HCT116 (cell line): ENCODE data around the gene TOMM70. TPM values are rescaled to one million over a fixed set of nuclear protein-coding genes. Genes with fewer than 3 reads are reported as not detected.

Experiments
- ATAC-seq: fragments of 200-7000 bp; cut with Tn5 transposase; 2 replicates; pipeline ENCODE4 v1.9.1; 2020; ENCODE audit warnings: mild to moderate bottlenecking, moderate library complexity
- BruUV-seq: library from RNA; stranded (reverse); fragments of 400-500 nt; replicated peaks from 2 replicates; lab custom pipeline; 2021; lab: Mats Ljungman, UMichigan
- CTCF ChIA-PET: fragments of 300-600 bp; sonication (Branson Sonifier 250); formaldehyde crosslinking; loops from one replicate; lab custom pipeline; 2021; ENCODE audit warnings: antibody characterized with exemption; lab: Charles Lee
- POLR2A ChIA-PET: fragments of 300-600, 350-600 bp; sonication (Branson Sonifier 250); formaldehyde crosslinking; loops from one replicate; lab custom pipeline; 2021; ENCODE audit warnings: antibody characterized with exemption; lab: Charles Lee
- RAD21 ChIA-PET, 2 experiments: fragments of 300-600 bp; sonication (Branson Sonifier 250); formaldehyde crosslinking; loops; one replicate each; lab custom pipeline; 2023; ENCODE audit warnings: low total read pairs in 2 of 2; ENCODE audit not compliant: uncharacterized antibody in 2 of 2, unreplicated experiment in 2 of 2, low non-redundant PET in 1 of 2; lab: Charles Lee
- DNase-seq: peaks from one replicate; pipeline ENCODE4 v3.0.0-alpha.2; 2010; ENCODE audit warnings: low read depth, low spot score
- H2AFZ ChIP-seq: fragments of 200-600 bp; shearing (Covaris generic), sonication (generic); 2 replicates; pipeline ENCODE4 v1.6.1; 2017; ENCODE audit warnings: low read depth, mixed run types, mixed read lengths, antibody characterized with exemption, low read length; ENCODE audit not compliant: poor library complexity, severe bottlenecking
- H3K27ac ChIP-seq: 2 replicates; pipeline ENCODE4 v1.5.1; 2012; ENCODE audit warnings: low read depth, low read length
- H3K27me3 ChIP-seq: fragments of 200-600 bp; sonication (generic); 2 replicates; pipeline ENCODE4 v1.6.1; 2016; ENCODE audit warnings: mixed run types, low read length, mixed read lengths; ENCODE audit not compliant: insufficient read depth
- H3K36me3 ChIP-seq, 2 experiments: fragments of 200-500 bp in 1 of 2; fragments of 200-600 bp in 1 of 2; sonication (Bioruptor generic) in 1 of 2; sonication (generic) in 1 of 2; 2 replicates each; pipeline versions ENCODE4 v1.5.1 to v1.6.1; 2014 to 2016; ENCODE audit warnings: low read length in 2 of 2, inconsistent platforms in 1 of 2, mixed read lengths in 1 of 2, mixed run types in 1 of 2; ENCODE audit not compliant: insufficient read depth in 2 of 2, control insufficient read depth in 1 of 2
- H3K4me1 ChIP-seq, 2 experiments: fragments of 200-600 bp in 1 of 2; sonication (generic) in 1 of 2; 2 replicates each; pipeline versions ENCODE4 v1.5.1 to v1.6.1; 2012 to 2017; ENCODE audit warnings: low read length in 2 of 2, inconsistent platforms in 1 of 2, mild to moderate bottlenecking in 1 of 2, mixed read lengths in 1 of 2, mixed run types in 1 of 2, moderate library complexity in 1 of 2; ENCODE audit not compliant: insufficient read depth in 2 of 2, control insufficient read depth in 1 of 2
- H3K4me2 ChIP-seq: fragments of 200-600 bp; sonication (generic); 2 replicates; pipeline ENCODE4 v1.6.1; 2017; ENCODE audit warnings: mixed run types, low read length, mixed read lengths
- H3K4me3 ChIP-seq, 2 experiments: fragments of 200-600 bp in 1 of 2; sonication (generic) in 1 of 2; replicated peaks in 1 of 2; 2 replicates each; pipeline ENCODE4 v1.5.1; 2011 to 2016; ENCODE audit warnings: low read length in 2 of 2, control low read depth in 1 of 2, low read depth in 1 of 2, mild to moderate bottlenecking in 1 of 2, mixed read lengths in 1 of 2, mixed run types in 1 of 2
- H3K79me2 ChIP-seq: fragments of 200-600 bp; sonication (generic); 2 replicates; pipeline ENCODE4 v1.6.1; 2017; ENCODE audit warnings: mild to moderate bottlenecking, mixed run types, low read length, moderate library complexity, mixed read lengths; ENCODE audit not compliant: insufficient read depth
- H3K9ac ChIP-seq: fragments of 200-600 bp; sonication (generic); 2 replicates; pipeline ENCODE4 v1.6.1; 2016; ENCODE audit warnings: low read length, mixed read lengths
- H3K9me2 ChIP-seq: fragments of 200-600 bp; sonication (generic), shearing (Covaris generic); 2 replicates; pipeline ENCODE4 v1.6.1; 2017; ENCODE audit warnings: mixed run types, mild to moderate bottlenecking, moderate library complexity; ENCODE audit not compliant: insufficient read depth
- H3K9me3 ChIP-seq, 2 experiments: fragments of 200-500 bp in 1 of 2; fragments of 200-600 bp in 1 of 2; sonication (Bioruptor generic) in 1 of 2; sonication (generic) in 1 of 2; 2 replicates each; pipeline ENCODE4 v1.6.1; 2014 to 2017; ENCODE audit warnings: low read length in 2 of 2, mixed read lengths in 2 of 2, inconsistent platforms in 1 of 2, low read depth in 1 of 2, mild to moderate bottlenecking in 1 of 2, mixed run types in 1 of 2, moderate library complexity in 1 of 2; ENCODE audit not compliant: control insufficient read depth in 1 of 2, insufficient read depth in 1 of 2
- H4K20me1 ChIP-seq: fragments of 200-600 bp; sonication (generic), shearing (Covaris generic); 2 replicates; pipeline ENCODE4 v1.6.1; 2017; ENCODE audit warnings: mixed run types, mild to moderate bottlenecking, moderate library complexity; ENCODE audit not compliant: insufficient read depth
- CBX3 ChIP-seq: IDR thresholded peaks from 2 replicates; pipeline ENCODE4 v1.6.1; 2012; ENCODE audit warnings: low read depth
- EGR1 ChIP-seq: IDR thresholded peaks from 2 replicates; pipeline ENCODE4 v1.6.1; 2012; ENCODE audit warnings: low read depth
- ELF1 ChIP-seq: IDR thresholded peaks from 2 replicates; pipeline ENCODE4 v1.6.1; 2012; ENCODE audit warnings: low read depth, borderline replicate concordance
- EZH2phosphoT487 ChIP-seq: fragments of 200-600 bp; IDR thresholded peaks from 2 replicates; pipeline ENCODE4 v1.6.1; 2018; ENCODE audit warnings: antibody characterized with exemption, borderline replicate concordance
- FOSL1 ChIP-seq: IDR thresholded peaks from 2 replicates; pipeline ENCODE4 v1.6.1; 2012; ENCODE audit warnings: low read depth
- JUND ChIP-seq: IDR thresholded peaks from 2 replicates; pipeline ENCODE4 v1.6.1; 2012
- POLR2AphosphoS5 ChIP-seq: IDR thresholded peaks from 2 replicates; pipeline ENCODE4 v1.6.1; 2011; ENCODE audit warnings: mild to moderate bottlenecking, low read depth, low read length, moderate library complexity
- RAD21 ChIP-seq: IDR thresholded peaks from 2 replicates; pipeline ENCODE4 v1.6.1; 2012; ENCODE audit warnings: low read depth, mild to moderate bottlenecking
- SRF ChIP-seq: IDR thresholded peaks from 2 replicates; pipeline ENCODE4 v1.6.1; 2012; ENCODE audit warnings: low read depth
- TCF7L2 ChIP-seq: IDR thresholded peaks from 2 replicates; pipeline ENCODE4 v1.7.0; 2011; ENCODE audit warnings: borderline replicate concordance, inconsistent platforms; ENCODE audit not compliant: insufficient read depth, insufficient read length; ENCODE audit errors: extremely low read depth
- ZNF274 ChIP-seq: fragments of 200-500 bp; sonication (Bioruptor generic); IDR thresholded peaks from 2 replicates; pipeline ENCODE4 v1.6.1; 2014; ENCODE audit warnings: mild to moderate bottlenecking, low read depth, low read length, inconsistent platforms
- intact Hi-C: fragments of 100-400 bp; cut with micrococcal nuclease; formaldehyde crosslinking; loops from 2 replicates; pipeline ENCODE4 v1.10.0; 2022
- total RNA-seq: library from RNA; stranded (reverse); gene quantifications from one replicate; pipeline ENCODE4 v1.2.1, GENCODE V29; 2021; ENCODE audit not compliant: unreplicated experiment
- TF ChIP-seq, protein P1 (sequence below): IDR thresholded peaks from 2 replicates; pipeline ENCODE4 v1.6.1; 2012
- TF ChIP-seq, protein P2 (sequence below): IDR thresholded peaks from 2 replicates; pipeline ENCODE4 v1.6.1; 2012; ENCODE audit warnings: low read depth
- TF ChIP-seq, protein P3 (sequence below): IDR thresholded peaks from 2 replicates; pipeline ENCODE4 v1.6.1; 2011; ENCODE audit warnings: mild to moderate bottlenecking, low read length, moderate library complexity; ENCODE audit not compliant: insufficient replicate concordance; ENCODE audit errors: extremely low read depth

The TOMM70 gene
- total RNA-seq, 1 experiment from 2014 or later = 54.9 TPM

DNA sequence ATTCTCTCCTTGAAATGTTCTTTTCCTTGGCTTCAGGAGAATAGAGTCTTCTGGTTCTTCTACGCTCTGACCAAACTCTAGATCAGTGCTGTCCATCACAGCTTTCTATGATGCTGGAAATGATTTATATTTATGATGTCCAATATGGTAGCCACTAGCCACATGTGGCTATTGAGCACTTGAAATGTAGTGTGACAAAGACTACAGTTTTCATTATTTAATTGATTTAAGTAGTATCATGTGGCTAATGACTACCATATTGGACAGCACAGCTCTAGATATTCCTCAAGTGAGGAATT, 3.3 kb upstream of the TOMM70 start:
- Histone ChIP-seq H3K9me3 (no peaks in the 10 kb centered on the region), H3K27ac (no peak overlapping the region), H3K27me3 (no peaks in the 10 kb centered on the region), H3K9ac (no peak overlapping the region), H2AFZ (no peak overlapping the region), H3K79me2 (peaks cover 18% of the 10 kb centered on the region), H3K4me1 (peaks cover 14 to 23% of the 10 kb centered on the region in 2 experiments), H3K4me3 (no peak overlapping the region), H3K4me2 (no peak overlapping the region), H4K20me1 (no peaks in the 10 kb centered on the region), H3K9me2 (no peaks in the 10 kb centered on the region), H3K36me3 (no peaks in the 10 kb centered on the region)
- TF ChIP-seq RAD21 = no peak
- intact Hi-C loops = no loop called here
- DNase-seq (no peak), ATAC-seq (no peak)
- ChIA-PET CTCF (no interaction called here), POLR2A (no interaction called here), RAD21 (no interaction called here)
- no TSS peak for BruUV-seq

DNA sequence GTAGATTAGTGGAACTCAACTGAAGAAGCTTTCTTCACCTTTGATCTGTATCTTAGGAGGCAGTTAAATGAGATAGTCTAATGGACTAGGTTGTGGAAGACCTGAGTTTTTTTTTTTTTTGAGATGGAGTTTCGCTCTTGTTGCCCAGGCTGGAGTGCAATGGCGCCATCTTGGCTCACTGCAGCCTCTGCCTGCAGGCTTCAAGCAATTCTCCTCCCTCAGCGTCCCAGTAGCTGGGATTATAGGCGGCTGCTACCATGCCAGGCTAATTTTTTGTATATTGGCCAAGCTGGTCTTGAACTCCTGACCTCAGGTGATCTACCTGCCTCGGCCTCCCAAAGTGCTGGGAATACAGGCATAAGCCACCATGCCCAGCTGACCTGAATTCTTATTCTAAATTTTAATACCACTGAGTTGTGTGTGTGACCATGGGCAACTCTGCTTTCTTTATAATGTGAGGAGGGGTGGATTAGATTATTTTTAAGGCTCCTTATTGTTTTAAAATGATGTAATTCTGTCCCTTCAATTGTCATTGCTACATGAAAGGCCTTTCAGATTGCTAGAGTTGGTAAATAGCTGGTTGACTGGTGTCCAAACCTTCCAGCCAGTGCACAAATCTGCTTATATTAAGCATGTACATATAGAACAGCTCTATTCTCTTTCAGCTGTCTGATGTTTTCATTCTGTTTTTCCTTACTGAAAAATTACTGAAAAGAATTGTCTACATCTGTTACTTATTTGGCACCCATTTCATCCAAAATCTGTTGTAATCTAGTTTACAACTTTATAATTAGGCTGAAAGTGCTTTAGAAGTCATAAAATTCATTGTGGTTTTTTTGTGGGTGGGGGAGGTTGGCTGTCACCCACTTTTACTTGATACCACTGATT, 2.7 kb upstream of the TOMM70 start:
- no peak for DNase-seq
- RAD21 ChIA-PET = no interaction called here
- BruUV-seq = no TSS peak
- Histone ChIP-seq H3K79me2 (peaks cover 24% of the 10 kb centered on the region), H3K9me2 (no peaks in the 10 kb centered on the region), H3K36me3 (no peaks in the 10 kb centered on the region), H3K27ac (no peak overlapping the region), H4K20me1 (no peaks in the 10 kb centered on the region), H3K4me1 (peaks cover 14 to 24% of the 10 kb centered on the region in 2 experiments), H3K9ac (no peak overlapping the region), H3K27me3 (no peaks in the 10 kb centered on the region), H2AFZ (no peak overlapping the region), H3K9me3 (no peaks in the 10 kb centered on the region), H3K4me2 (no peak overlapping the region), H3K4me3 (no peak overlapping the region)
- intact Hi-C loops = no loop called here
- CTCF ChIA-PET = interaction anchor here (0.6 kb wide), 1 partner anchor 189 kb away, joined by 3 read pairs; no protein-coding TSS in a partner anchor
- TF ChIP-seq EGR1 = no peak
- TF ChIP-seq RAD21 = no peak
- no peak for TF ChIP-seq SRF
- no peak for TF ChIP-seq ELF1
- TF ChIP-seq, protein P1, sequence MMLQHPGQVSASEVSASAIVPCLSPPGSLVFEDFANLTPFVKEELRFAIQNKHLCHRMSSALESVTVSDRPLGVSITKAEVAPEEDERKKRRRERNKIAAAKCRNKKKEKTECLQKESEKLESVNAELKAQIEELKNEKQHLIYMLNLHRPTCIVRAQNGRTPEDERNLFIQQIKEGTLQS = no peak
- no peak for TF ChIP-seq FOSL1
- no peak for TF ChIP-seq ZNF274
- TF ChIP-seq CBX3 = no peak
- TF ChIP-seq, protein P2, sequence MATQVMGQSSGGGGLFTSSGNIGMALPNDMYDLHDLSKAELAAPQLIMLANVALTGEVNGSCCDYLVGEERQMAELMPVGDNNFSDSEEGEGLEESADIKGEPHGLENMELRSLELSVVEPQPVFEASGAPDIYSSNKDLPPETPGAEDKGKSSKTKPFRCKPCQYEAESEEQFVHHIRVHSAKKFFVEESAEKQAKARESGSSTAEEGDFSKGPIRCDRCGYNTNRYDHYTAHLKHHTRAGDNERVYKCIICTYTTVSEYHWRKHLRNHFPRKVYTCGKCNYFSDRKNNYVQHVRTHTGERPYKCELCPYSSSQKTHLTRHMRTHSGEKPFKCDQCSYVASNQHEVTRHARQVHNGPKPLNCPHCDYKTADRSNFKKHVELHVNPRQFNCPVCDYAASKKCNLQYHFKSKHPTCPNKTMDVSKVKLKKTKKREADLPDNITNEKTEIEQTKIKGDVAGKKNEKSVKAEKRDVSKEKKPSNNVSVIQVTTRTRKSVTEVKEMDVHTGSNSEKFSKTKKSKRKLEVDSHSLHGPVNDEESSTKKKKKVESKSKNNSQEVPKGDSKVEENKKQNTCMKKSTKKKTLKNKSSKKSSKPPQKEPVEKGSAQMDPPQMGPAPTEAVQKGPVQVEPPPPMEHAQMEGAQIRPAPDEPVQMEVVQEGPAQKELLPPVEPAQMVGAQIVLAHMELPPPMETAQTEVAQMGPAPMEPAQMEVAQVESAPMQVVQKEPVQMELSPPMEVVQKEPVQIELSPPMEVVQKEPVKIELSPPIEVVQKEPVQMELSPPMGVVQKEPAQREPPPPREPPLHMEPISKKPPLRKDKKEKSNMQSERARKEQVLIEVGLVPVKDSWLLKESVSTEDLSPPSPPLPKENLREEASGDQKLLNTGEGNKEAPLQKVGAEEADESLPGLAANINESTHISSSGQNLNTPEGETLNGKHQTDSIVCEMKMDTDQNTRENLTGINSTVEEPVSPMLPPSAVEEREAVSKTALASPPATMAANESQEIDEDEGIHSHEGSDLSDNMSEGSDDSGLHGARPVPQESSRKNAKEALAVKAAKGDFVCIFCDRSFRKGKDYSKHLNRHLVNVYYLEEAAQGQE = no peak
- TF ChIP-seq, protein P3, sequence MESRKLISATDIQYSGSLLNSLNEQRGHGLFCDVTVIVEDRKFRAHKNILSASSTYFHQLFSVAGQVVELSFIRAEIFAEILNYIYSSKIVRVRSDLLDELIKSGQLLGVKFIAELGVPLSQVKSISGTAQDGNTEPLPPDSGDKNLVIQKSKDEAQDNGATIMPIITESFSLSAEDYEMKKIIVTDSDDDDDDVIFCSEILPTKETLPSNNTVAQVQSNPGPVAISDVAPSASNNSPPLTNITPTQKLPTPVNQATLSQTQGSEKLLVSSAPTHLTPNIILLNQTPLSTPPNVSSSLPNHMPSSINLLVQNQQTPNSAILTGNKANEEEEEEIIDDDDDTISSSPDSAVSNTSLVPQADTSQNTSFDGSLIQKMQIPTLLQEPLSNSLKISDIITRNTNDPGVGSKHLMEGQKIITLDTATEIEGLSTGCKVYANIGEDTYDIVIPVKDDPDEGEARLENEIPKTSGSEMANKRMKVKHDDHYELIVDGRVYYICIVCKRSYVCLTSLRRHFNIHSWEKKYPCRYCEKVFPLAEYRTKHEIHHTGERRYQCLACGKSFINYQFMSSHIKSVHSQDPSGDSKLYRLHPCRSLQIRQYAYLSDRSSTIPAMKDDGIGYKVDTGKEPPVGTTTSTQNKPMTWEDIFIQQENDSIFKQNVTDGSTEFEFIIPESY = no peak
- no peak for TF ChIP-seq EZH2phosphoT487
- no peak for TF ChIP-seq TCF7L2
- TF ChIP-seq POLR2AphosphoS5 = no peak
- TF ChIP-seq JUND = no peak
- ATAC-seq = no peak
- POLR2A ChIA-PET = no interaction called here
